Neural cell (in vitro differentiated cells): ENCODE data around the gene IRF4. TPM values are rescaled to one million over a fixed set of nuclear protein-coding genes. Genes with fewer than 3 reads are reported as not detected.

Experiments used
- H2AFZ ChIP-seq: fragments of 200-600, 300-800 bp; sonication (generic), shearing (Covaris generic); 2 replicates; pipeline ENCODE4 v1.6.0; 2014; ENCODE audit warnings: low read depth, mild to moderate bottlenecking, antibody characterized with exemption, low read length, moderate library complexity
- H3F3A ChIP-seq: fragments of 200-600 bp; shearing (Covaris generic); 2 replicates; pipeline ENCODE4 v1.6.1; 2016; ENCODE audit warnings: mild to moderate bottlenecking, moderate library complexity, mixed read lengths, antibody characterized with exemption, low read length; ENCODE audit not compliant: insufficient read depth, poor library complexity, severe bottlenecking
- H3K27ac ChIP-seq: fragments of 200-600, 300-800 bp; sonication (generic), shearing (Covaris generic); 2 replicates; pipeline ENCODE4 v1.5.1; 2014; ENCODE audit warnings: mild to moderate bottlenecking, low read length, moderate library complexity
- H3K27me3 ChIP-seq: fragments of 300-800, 200-600 bp; sonication (generic), shearing (Covaris generic); 2 replicates; pipeline ENCODE4 v1.6.0; 2014; ENCODE audit warnings: mild to moderate bottlenecking, low read depth, low read length, moderate library complexity; ENCODE audit not compliant: insufficient read depth
- H3K36me3 ChIP-seq: fragments of 300-800, 200-600 bp; sonication (generic), shearing (Covaris generic); 2 replicates; pipeline ENCODE4 v1.5.1; 2014; ENCODE audit warnings: mild to moderate bottlenecking, antibody characterized with exemption, low read length, moderate library complexity; ENCODE audit not compliant: insufficient read depth
- H3K4me2 ChIP-seq: fragments of 300-800, 200-600 bp; sonication (generic), shearing (Covaris generic); 2 replicates; pipeline ENCODE4 v1.6.0; 2014; ENCODE audit warnings: mild to moderate bottlenecking, low read length
- H3K4me3 ChIP-seq: fragments of 300-800, 200-600 bp; sonication (generic), shearing (Covaris generic); 2 replicates; pipeline ENCODE4 v1.5.1; 2014; ENCODE audit warnings: mild to moderate bottlenecking, low read length, moderate library complexity
- H3K79me2 ChIP-seq: fragments of 200-600 bp; shearing (Covaris generic); replicated peaks from 2 replicates; pipeline ENCODE4 v1.6.0; 2014; ENCODE audit warnings: mild to moderate bottlenecking, low read length, moderate library complexity; ENCODE audit not compliant: insufficient read depth
- H3K9ac ChIP-seq: fragments of 300-800, 200-600 bp; sonication (generic), shearing (Covaris generic); 2 replicates; pipeline ENCODE4 v1.6.1; 2016; ENCODE audit warnings: mild to moderate bottlenecking, low read length, mixed read lengths
- H3K9me2 ChIP-seq: fragments of 200-600 bp; shearing (Covaris generic); 2 replicates; pipeline ENCODE4 v1.6.1; 2016; ENCODE audit warnings: mild to moderate bottlenecking, low read length, mixed read lengths; ENCODE audit not compliant: insufficient read depth
- H3K9me3 ChIP-seq: fragments of 200-600, 300-800 bp; sonication (generic), shearing (Covaris generic); 2 replicates; pipeline ENCODE4 v1.6.1; 2016; ENCODE audit warnings: mild to moderate bottlenecking, mixed run types, low read length, moderate library complexity, mixed read lengths
- H4K20me1 ChIP-seq: fragments of 200-600 bp; shearing (Covaris generic); 2 replicates; pipeline ENCODE4 v1.6.1; 2016; ENCODE audit warnings: mild to moderate bottlenecking, mixed run types; ENCODE audit not compliant: insufficient read depth
- CTCF ChIP-seq: fragments of 450-650 bp; IDR thresholded peaks from 2 replicates; pipeline ENCODE4 v1.5.1; 2014; ENCODE audit warnings: antibody characterized with exemption, mild to moderate bottlenecking, moderate library complexity; ENCODE audit not compliant: poor library complexity, severe bottlenecking
- EP300 ChIP-seq: fragments of 450-650 bp; conservative IDR thresholded peaks from 2 replicates; pipeline ENCODE4 v1.6.1; 2014; ENCODE audit warnings: antibody characterized with exemption, mild to moderate bottlenecking, moderate library complexity; ENCODE audit not compliant: poor library complexity, severe bottlenecking
- EZH2 ChIP-seq: fragments of 200-600, 300-800 bp; shearing (Covaris generic), sonication (generic); IDR thresholded peaks from 2 replicates; pipeline ENCODE4 v1.6.1; 2014; ENCODE audit warnings: antibody characterized with exemption, low read length, borderline replicate concordance, mild to moderate bottlenecking; ENCODE audit not compliant: insufficient read depth, poor library complexity, severe bottlenecking
- MXI1 ChIP-seq: fragments of 450-650 bp; conservative IDR thresholded peaks from 2 replicates; pipeline ENCODE4 v1.6.1; 2014; ENCODE audit warnings: antibody characterized with exemption, mild to moderate bottlenecking; ENCODE audit not compliant: poor library complexity, severe bottlenecking
- POLR2AphosphoS5 ChIP-seq: IDR thresholded peaks from 2 replicates; pipeline ENCODE4 v1.6.1; 2012
- RAD21 ChIP-seq: fragments of 450-650 bp; conservative IDR thresholded peaks from 2 replicates; pipeline ENCODE4 v1.6.1; 2014; ENCODE audit warnings: antibody characterized with exemption, mild to moderate bottlenecking, moderate library complexity
- REST ChIP-seq: IDR thresholded peaks from 2 replicates; pipeline ENCODE4 v1.6.1; 2012; ENCODE audit warnings: borderline replicate concordance
- SMC3 ChIP-seq: fragments of 450-650 bp; conservative IDR thresholded peaks from 2 replicates; pipeline ENCODE4 v1.6.1; 2014; ENCODE audit warnings: antibody characterized with exemption, mild to moderate bottlenecking, moderate library complexity; ENCODE audit not compliant: poor library complexity
- TAF1 ChIP-seq: IDR thresholded peaks from 2 replicates; pipeline ENCODE4 v1.6.1; 2012; ENCODE audit warnings: low read depth
- polyA plus RNA-seq: library from polyadenylated mRNA; depleted of rRNA; stranded (reverse); fragments of >200 nt; gene quantifications from 2 replicates; pipeline ENCODE4 v1.2.3, GENCODE V29; 2014

IRF4 gene
- polyA plus RNA-seq, 1 donor from 2014 or later, result 0.05 TPM

- Histone ChIP-seq H3K9ac (no peak overlapping the region), H3K36me3 (no peaks in the 10 kb centered on the region), H2AFZ (no peak overlapping the region), H3K4me3 (no peak overlapping the region), H3K9me3 (no peaks in the 10 kb centered on the region), H3K9me2 (no peaks in the 10 kb centered on the region), H3K27me3 (no peaks in the 10 kb centered on the region), H3K79me2 (no peaks in the 10 kb centered on the region), H3K27ac (no peak overlapping the region), H3K4me2 (no peak overlapping the region), H3F3A (no peaks in the 10 kb centered on the region), H4K20me1 (no peaks in the 10 kb centered on the region)
- TF ChIP-seq TAF1 (no peak), MXI1 (no peak), RAD21 (no peak), SMC3 (no peak), REST (no peak), EP300 (no peak), CTCF (no peak), EZH2 (no peak), POLR2AphosphoS5 (no peak)
Measured at GRCh38 chr6:422433-423054, 31.0 kb downstream of the IRF4 start.

GRCh38 chr6:423055-423798 is 31.7 kb downstream of the IRF4 start:
- H3K27me3 ChIP-seq, result no peaks in the 10 kb centered on the region
- no peaks in the 10 kb centered on the region for H3F3A ChIP-seq
- no peaks in the 10 kb centered on the region for H3K9me3 ChIP-seq
- no peaks in the 10 kb centered on the region for H3K79me2 ChIP-seq
- H3K27ac ChIP-seq, result no peak overlapping the region
- H3K4me3 ChIP-seq, result no peak overlapping the region
- H2AFZ ChIP-seq, result no peak overlapping the region
- TF ChIP-seq POLR2AphosphoS5 (no peak), REST (no peak), CTCF (no peak), TAF1 (no peak), RAD21 (no peak), MXI1 (no peak)
- no peak overlapping the region for H3K4me2 ChIP-seq
- H3K9me2 ChIP-seq, result no peaks in the 10 kb centered on the region
- H3K9ac ChIP-seq, result no peak overlapping the region
- H3K36me3 ChIP-seq, result no peaks in the 10 kb centered on the region
- no peaks in the 10 kb centered on the region for H4K20me1 ChIP-seq
